GM19239 (cell line): ENCODE data around the gene LGALS14.
"Not testable (repeated sequence)": the region's sequence is repeated elsewhere in the genome, so short reads cannot be mapped to it uniquely, and the experiment has no call there.

Experiments used
- DNase-seq: peaks from one replicate; pipeline ENCODE4 v3.0.0; 2011; ENCODE audit warnings: low spot score; ENCODE audit not compliant: insufficient read length
- FAIRE-seq: peaks from 2 replicates; lab custom pipeline; 2011; peaks lifted over from hg19 to GRCh38; lab: Jason Lieb, UNC

Gene LGALS14

GRCh38 chr19:39692166-39692565, 12.1 kb upstream of the LGALS14 start:
- FAIRE-seq = no peak
- DNase-seq = no peak

- DNase-seq (no peak), FAIRE-seq (no peak)
Measured at GRCh38 chr19:39692822-39693221, 11.5 kb upstream of the LGALS14 start.

- FAIRE-seq = no peak
Measured at GRCh38 chr19:39695759-39696158, 8.5 kb upstream of the LGALS14 start.

GRCh38 chr19:39696387-39696786, 7.9 kb upstream of the LGALS14 start:
- DNase-seq (no peak), FAIRE-seq (no peak)

More at GRCh38 chr19:39695759-39696158, 8.5 kb upstream of the LGALS14 start:
- no peak for DNase-seq

GRCh38 chr19:39698535-39698934, 5.7 kb upstream of the LGALS14 start:
- no peak for DNase-seq
- FAIRE-seq = no peak

- no peak for DNase-seq
- peak; percentile 64 for FAIRE-seq
Measured at GRCh38 chr19:39701291-39701690, 3.0 kb upstream of the LGALS14 start.

GRCh38 chr19:39705578-39706188, 1.4 kb downstream of the LGALS14 start:
- no peak for DNase-seq
- no peak for FAIRE-seq

GRCh38 chr19:39708594-39708993, 4.3 kb downstream of the LGALS14 start:
- no peak for DNase-seq
- peak; percentile 49 for FAIRE-seq

GRCh38 chr19:39709026-39709872, 5.0 kb downstream of the LGALS14 start:
- DNase-seq = no peak
- no peak for FAIRE-seq

- FAIRE-seq (no peak), DNase-seq (no peak)
Measured at GRCh38 chr19:39710333-39710890, 6.1 kb downstream of the LGALS14 start.

GRCh38 chr19:39720144-39720543, 15.9 kb downstream of the LGALS14 start:
- DNase-seq, FAIRE-seq: not testable (repeated sequence)

- FAIRE-seq = no peak
- no peak for DNase-seq
Measured at GRCh38 chr19:39725995-39726394, 21.7 kb downstream of the LGALS14 start.

GRCh38 chr19:39727070-39727800, 23.0 kb downstream of the LGALS14 start:
- FAIRE-seq (no peak), DNase-seq (no peak)

GRCh38 chr19:39728040-39728439, 23.8 kb downstream of the LGALS14 start:
- FAIRE-seq = no peak

GRCh38 chr19:39729594-39729993, 25.3 kb downstream of the LGALS14 start:
- FAIRE-seq = no peak
- DNase-seq = no peak

More at GRCh38 chr19:39728040-39728439, 23.8 kb downstream of the LGALS14 start:
- DNase-seq = no peak

- FAIRE-seq (no peak), DNase-seq (no peak)
Measured at GRCh38 chr19:39731685-39732084, 27.4 kb downstream of the LGALS14 start.

- no peak for FAIRE-seq
- DNase-seq = no peak
Measured at GRCh38 chr19:39733841-39734240, 29.6 kb downstream of the LGALS14 start.

GRCh38 chr19:39735688-39736087, 31.4 kb downstream of the LGALS14 start:
- DNase-seq (no peak), FAIRE-seq (no peak)

- DNase-seq (no peak), FAIRE-seq (no peak)
Measured at GRCh38 chr19:39736088-39736487, 31.8 kb downstream of the LGALS14 start.

- no peak for DNase-seq
- FAIRE-seq = no peak
Measured at GRCh38 chr19:39737351-39737750, 33.1 kb downstream of the LGALS14 start.

- no peak for DNase-seq
- no peak for FAIRE-seq
Measured at GRCh38 chr19:39737891-39738290, 33.6 kb downstream of the LGALS14 start, which contains the start of gene CLC. TSS of gene CLC (minus strand) at chr19:39738029. CDS start at chr19:39737952, 77 bp downstream.
